ENCODE results near the gene IFT27.

DNA sequence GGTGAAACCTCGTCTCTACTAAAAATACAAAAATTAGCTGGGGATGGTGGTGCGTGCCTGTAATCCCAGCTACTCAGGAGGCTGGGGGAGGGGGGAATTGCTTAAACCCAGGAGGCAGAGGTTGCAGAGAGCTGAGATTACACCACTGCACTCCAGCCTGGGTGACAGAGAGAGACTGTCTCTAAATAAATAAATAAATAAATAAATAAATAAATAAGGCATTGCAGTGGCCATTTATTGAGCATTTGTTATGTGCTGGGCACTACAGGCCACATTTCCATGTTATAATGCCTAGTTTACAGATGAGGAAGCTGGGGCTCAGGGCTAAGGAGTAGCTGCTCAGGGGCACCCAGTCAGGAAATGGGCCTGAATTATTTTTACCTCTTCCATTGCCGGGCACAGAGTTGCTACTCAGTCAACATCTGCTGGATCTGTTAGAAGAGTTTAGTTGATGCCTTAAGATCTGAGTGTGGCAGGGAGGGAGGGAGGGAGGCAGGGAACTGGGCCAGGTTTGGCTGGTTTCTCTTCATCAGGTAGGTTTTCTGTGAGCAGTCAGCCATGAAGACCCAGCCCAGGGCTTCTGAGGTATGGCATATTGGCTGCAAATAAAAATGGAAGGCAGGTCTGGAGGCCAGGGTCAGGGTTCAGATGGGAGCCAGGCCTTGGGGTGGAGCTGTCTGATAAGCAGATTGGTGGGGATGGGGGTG, 35.3 kb upstream of the IFT27 start:
- TF ChIP-seq, protein P1, sequence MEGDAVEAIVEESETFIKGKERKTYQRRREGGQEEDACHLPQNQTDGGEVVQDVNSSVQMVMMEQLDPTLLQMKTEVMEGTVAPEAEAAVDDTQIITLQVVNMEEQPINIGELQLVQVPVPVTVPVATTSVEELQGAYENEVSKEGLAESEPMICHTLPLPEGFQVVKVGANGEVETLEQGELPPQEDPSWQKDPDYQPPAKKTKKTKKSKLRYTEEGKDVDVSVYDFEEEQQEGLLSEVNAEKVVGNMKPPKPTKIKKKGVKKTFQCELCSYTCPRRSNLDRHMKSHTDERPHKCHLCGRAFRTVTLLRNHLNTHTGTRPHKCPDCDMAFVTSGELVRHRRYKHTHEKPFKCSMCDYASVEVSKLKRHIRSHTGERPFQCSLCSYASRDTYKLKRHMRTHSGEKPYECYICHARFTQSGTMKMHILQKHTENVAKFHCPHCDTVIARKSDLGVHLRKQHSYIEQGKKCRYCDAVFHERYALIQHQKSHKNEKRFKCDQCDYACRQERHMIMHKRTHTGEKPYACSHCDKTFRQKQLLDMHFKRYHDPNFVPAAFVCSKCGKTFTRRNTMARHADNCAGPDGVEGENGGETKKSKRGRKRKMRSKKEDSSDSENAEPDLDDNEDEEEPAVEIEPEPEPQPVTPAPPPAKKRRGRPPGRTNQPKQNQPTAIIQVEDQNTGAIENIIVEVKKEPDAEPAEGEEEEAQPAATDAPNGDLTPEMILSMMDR (conservative IDR thresholded peaks at IDR 0.05; ENCODE audit: low read depth, low read length): no peak
- TF ChIP-seq CHD1 (IDR thresholded peaks at IDR 0.05; ENCODE audit: low read depth, low read length) (no peak), MAFK (IDR thresholded peaks at IDR 0.05; ENCODE audit: low read depth, low read length) (no peak), SMC3 (IDR thresholded peaks at IDR 0.05; ENCODE audit: low read depth, low read length) (no peak), MXI1 (IDR thresholded peaks at IDR 0.05; ENCODE audit: borderline replicate concordance, low read depth, low read length) (no peak), POLR2A (IDR thresholded peaks at IDR 0.05; ENCODE audit: low read depth, low read length) (no peak), RFX5 (IDR thresholded peaks at IDR 0.05; ENCODE audit: low read depth, low read length) (no peak)
- TF ChIP-seq, protein P2, sequence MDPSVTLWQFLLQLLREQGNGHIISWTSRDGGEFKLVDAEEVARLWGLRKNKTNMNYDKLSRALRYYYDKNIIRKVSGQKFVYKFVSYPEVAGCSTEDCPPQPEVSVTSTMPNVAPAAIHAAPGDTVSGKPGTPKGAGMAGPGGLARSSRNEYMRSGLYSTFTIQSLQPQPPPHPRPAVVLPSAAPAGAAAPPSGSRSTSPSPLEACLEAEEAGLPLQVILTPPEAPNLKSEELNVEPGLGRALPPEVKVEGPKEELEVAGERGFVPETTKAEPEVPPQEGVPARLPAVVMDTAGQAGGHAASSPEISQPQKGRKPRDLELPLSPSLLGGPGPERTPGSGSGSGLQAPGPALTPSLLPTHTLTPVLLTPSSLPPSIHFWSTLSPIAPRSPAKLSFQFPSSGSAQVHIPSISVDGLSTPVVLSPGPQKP (IDR thresholded peaks at IDR 0.05; ENCODE audit: borderline replicate concordance, low read depth, low read length): no peak
- TF ChIP-seq, protein P3, sequence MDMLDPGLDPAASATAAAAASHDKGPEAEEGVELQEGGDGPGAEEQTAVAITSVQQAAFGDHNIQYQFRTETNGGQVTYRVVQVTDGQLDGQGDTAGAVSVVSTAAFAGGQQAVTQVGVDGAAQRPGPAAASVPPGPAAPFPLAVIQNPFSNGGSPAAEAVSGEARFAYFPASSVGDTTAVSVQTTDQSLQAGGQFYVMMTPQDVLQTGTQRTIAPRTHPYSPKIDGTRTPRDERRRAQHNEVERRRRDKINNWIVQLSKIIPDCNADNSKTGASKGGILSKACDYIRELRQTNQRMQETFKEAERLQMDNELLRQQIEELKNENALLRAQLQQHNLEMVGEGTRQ (IDR thresholded peaks at IDR 0.05; ENCODE audit: low read depth, low read length): no peak

All from IMR-90 (cell line).